Esophagus muscularis mucosa (tissue), 4 donors: ENCODE measurements around the gene STAP1. TPM values are rescaled to one million over a fixed set of nuclear protein-coding genes. Genes with fewer than 3 reads are reported as not detected.

Experiments used
- DNase-seq: peaks from one replicate; pipeline ENCODE4 v3.0.0-alpha.2; 2017; ENCODE audit errors: extremely low spot score
- H3K27ac ChIP-seq, 4 donors: fragments of 200-600 bp; sonication (generic); replicated peaks in 1 of 4; 1 replicate in 3 of 4; 2 replicates in 1 of 4; pipeline ENCODE4 v1.5.1; 2016 to 2019; ENCODE audit warnings: mild to moderate bottlenecking in 1 of 4
- H3K27me3 ChIP-seq, 4 donors: fragments of 200-600 bp; sonication (generic); one replicate each; pipeline versions ENCODE4 v1.5.1 to v1.6.0; 2016 to 2019
- H3K36me3 ChIP-seq, 4 donors: fragments of 200-600 bp; sonication (generic); one replicate each; pipeline ENCODE4 v1.5.1; 2016 to 2019
- H3K4me1 ChIP-seq, 4 donors: fragments of 200-600 bp; sonication (generic); one replicate each; pipeline ENCODE4 v1.5.1; 2016 to 2019
- H3K4me3 ChIP-seq, 4 donors: fragments of 200-600 bp; sonication (generic); 1 replicate in 2 of 4; 2 replicates in 2 of 4; pipeline ENCODE4 v1.5.1; 2016 to 2019; ENCODE audit warnings: mild to moderate bottlenecking in 4 of 4, moderate library complexity in 1 of 4
- H3K9me3 ChIP-seq, 4 donors: fragments of 200-600 bp; sonication (generic); 1 replicate in 3 of 4; 2 replicates in 1 of 4; pipeline ENCODE4 v1.5.1; 2016 to 2019
- EP300 ChIP-seq: sonication (generic); formaldehyde crosslinking; IDR thresholded peaks from one replicate; pipeline ENCODE4 v1.6.1; 2017; ENCODE audit warnings: antibody characterized with exemption
- POLR2A ChIP-seq: fragments of 450-650 bp; IDR thresholded peaks from one replicate; pipeline ENCODE4 v1.6.1; 2017; ENCODE audit warnings: antibody characterized with exemption, moderate library complexity, mild to moderate bottlenecking, low read depth
- POLR2AphosphoS5 ChIP-seq, 2 donors: sonication (generic); formaldehyde crosslinking; IDR thresholded peaks; one replicate each; pipeline ENCODE4 v1.6.1; 2017; ENCODE audit warnings: antibody characterized with exemption in 2 of 2
- WGBS: methylation state at CpG from one replicate; pipeline ENCODE4 v1.1.5; 2018; 5-methylcytosine and 5-hydroxymethylcytosine counted together
- intact Hi-C: fragments of 100-400 bp; cut with DNase I; formaldehyde crosslinking; loops from one replicate; pipeline ENCODE4 v1.15.1; 2023
- total RNA-seq, 4 donors: library from RNA; depleted of rRNA; stranded (reverse); fragments of >200 nt; gene quantifications; one replicate each; pipeline versions ENCODE4 v1.1.0 to v1.2.1, GENCODE V29; 2016
- TF ChIP-seq, protein P1 (sequence below), 3 experiments: fragments of 200-600 bp in 2 of 3; fragments of 450-650 bp in 1 of 3; sonication (generic) in 2 of 3; IDR thresholded peaks; one replicate each; pipeline ENCODE4 v1.5.1; 2017 to 2019; ENCODE audit warnings: antibody characterized with exemption in 3 of 3, mild to moderate bottlenecking in 2 of 3, moderate library complexity in 1 of 3

The STAP1 gene
- total RNA-seq, 4 donors from 2014 or later: 0.42 to 1.2 TPM; not detected in 2

GRCh38 chr4:67571975-67572374 lies 13.4 kb downstream of the STAP1 start:
- Histone ChIP-seq H3K9me3 (no peaks in the 10 kb centered on the region), H3K27ac (no peak overlapping the region), H3K36me3 (no peaks in the 10 kb centered on the region), H3K27me3 (no peaks in the 10 kb centered on the region), H3K4me3 (no peak overlapping the region), H3K4me1 (no peaks in the 10 kb centered on the region)
- 74% methylated on average over 1 of the region's 1 CpG for WGBS
- no peak for TF ChIP-seq EP300
- TF ChIP-seq, protein P1, sequence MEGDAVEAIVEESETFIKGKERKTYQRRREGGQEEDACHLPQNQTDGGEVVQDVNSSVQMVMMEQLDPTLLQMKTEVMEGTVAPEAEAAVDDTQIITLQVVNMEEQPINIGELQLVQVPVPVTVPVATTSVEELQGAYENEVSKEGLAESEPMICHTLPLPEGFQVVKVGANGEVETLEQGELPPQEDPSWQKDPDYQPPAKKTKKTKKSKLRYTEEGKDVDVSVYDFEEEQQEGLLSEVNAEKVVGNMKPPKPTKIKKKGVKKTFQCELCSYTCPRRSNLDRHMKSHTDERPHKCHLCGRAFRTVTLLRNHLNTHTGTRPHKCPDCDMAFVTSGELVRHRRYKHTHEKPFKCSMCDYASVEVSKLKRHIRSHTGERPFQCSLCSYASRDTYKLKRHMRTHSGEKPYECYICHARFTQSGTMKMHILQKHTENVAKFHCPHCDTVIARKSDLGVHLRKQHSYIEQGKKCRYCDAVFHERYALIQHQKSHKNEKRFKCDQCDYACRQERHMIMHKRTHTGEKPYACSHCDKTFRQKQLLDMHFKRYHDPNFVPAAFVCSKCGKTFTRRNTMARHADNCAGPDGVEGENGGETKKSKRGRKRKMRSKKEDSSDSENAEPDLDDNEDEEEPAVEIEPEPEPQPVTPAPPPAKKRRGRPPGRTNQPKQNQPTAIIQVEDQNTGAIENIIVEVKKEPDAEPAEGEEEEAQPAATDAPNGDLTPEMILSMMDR (IDR thresholded peaks at IDR 0.05): no peak
- TF ChIP-seq POLR2A: no peak
- TF ChIP-seq POLR2AphosphoS5 (IDR thresholded peaks at IDR 0.05): no peak
- intact Hi-C loops: no loop called here
- no peak for DNase-seq

- no peak overlapping the region for H3K27ac ChIP-seq
- no peaks in the 10 kb centered on the region for H3K27me3 ChIP-seq
- H3K36me3 ChIP-seq: no peaks in the 10 kb centered on the region
- H3K4me3 ChIP-seq: no peak overlapping the region
- no peaks in the 10 kb centered on the region for H3K9me3 ChIP-seq
- no peaks in the 10 kb centered on the region for H3K4me1 ChIP-seq
- DNase-seq: no peak
- TF ChIP-seq POLR2AphosphoS5 (IDR thresholded peaks at IDR 0.05) (no peak), POLR2A (no peak), EP300 (no peak)
- TF ChIP-seq, protein P1 (IDR thresholded peaks at IDR 0.05): no peak
- intact Hi-C loops: no loop called here
Measured at GRCh38 chr4:67573193-67573592, 14.7 kb downstream of the STAP1 start.

DNA sequence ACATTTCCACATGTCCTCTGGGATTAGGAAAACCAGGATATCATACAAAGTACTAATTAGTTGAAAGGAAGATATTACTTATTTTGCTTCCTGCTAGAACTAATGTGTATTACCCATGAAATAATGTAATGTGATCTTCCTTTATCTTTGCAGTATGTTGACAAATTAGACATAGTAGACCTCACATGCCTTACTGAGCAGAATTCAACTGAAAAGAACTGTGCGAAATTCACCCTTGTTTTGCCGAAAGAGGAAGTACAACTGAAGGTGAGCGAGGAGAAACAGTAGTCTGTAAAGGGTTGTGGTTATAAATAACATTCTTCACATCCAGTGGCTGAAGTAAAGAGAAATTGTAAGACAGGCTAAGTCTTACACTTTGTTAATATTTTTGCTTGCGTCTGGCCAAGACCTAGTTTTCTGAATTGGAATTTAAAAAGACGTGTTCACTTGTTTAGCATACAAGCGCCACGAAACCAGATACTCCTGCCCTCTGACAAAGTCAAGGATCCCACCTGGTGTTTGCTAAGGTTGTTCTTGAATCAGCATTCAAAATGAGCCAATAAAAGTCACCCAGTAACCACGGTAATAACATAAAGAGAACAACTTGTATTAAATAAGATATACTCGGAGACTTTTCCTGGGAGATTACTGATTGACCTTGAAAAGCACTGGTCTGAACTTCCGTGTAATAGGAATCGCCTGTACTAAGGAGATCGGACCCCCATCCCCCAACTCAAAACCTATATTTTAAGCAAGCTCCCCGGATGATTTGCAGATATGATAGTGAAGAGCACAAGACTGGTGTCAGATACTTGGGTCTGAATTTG lies 16.9 kb downstream of the STAP1 start:
- WGBS: 75% methylated on average over 13 of the region's 13 CpGs

GRCh38 chr4:67576059-67576466 lies 17.5 kb downstream of the STAP1 start:
- Histone ChIP-seq H3K27ac (no peak overlapping the region), H3K9me3 (no peaks in the 10 kb centered on the region), H3K4me1 (no peaks in the 10 kb centered on the region), H3K36me3 (no peaks in the 10 kb centered on the region), H3K4me3 (no peak overlapping the region), H3K27me3 (no peaks in the 10 kb centered on the region)
- intact Hi-C loops: no loop called here
- TF ChIP-seq, protein P1 (IDR thresholded peaks at IDR 0.05): no peak
- TF ChIP-seq POLR2A (no peak), EP300 (no peak), POLR2AphosphoS5 (IDR thresholded peaks at IDR 0.05) (no peak)
- no peak for DNase-seq
- 84% methylated on average over 4 of the region's 4 CpGs for whole genome bisulfite sequencing

More for the DNA sequence above, 16.9 kb downstream of the STAP1 start:
- Histone ChIP-seq H3K36me3 (no peaks in the 10 kb centered on the region), H3K27me3 (no peaks in the 10 kb centered on the region), H3K4me1 (no peaks in the 10 kb centered on the region), H3K9me3 (no peaks in the 10 kb centered on the region), H3K27ac (no peak overlapping the region), H3K4me3 (no peak overlapping the region)
- TF ChIP-seq POLR2A (no peak), EP300 (no peak), POLR2AphosphoS5 (IDR thresholded peaks at IDR 0.05) (no peak)
- intact Hi-C loops: no loop called here
- DNase-seq: no peak

DNA sequence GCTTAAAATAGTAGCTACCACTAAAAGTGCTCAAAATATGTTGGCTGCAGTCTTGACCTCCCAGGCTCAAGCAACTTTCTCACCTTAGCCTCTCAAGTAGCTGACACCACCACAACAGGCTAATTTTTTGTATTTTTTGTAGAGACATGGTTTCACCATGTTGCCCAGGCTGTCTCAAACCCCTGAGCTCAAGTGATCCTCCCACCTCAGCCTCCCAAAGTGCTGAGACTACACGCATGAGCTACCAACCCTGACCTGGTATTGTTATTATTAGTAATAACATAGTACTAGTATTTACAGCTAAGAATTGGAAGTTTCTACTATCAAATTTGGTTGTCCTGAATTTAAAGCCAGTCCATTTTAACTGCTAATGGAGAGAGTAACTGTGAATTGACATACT lies 18.0 kb downstream of the STAP1 start:
- no peaks in the 10 kb centered on the region for H3K27me3 ChIP-seq
- DNase-seq: no peak
- H3K4me1 ChIP-seq: no peaks in the 10 kb centered on the region
- H3K9me3 ChIP-seq: no peaks in the 10 kb centered on the region
- intact Hi-C loops: no loop called here
- WGBS: 89% methylated on average over 1 of the region's 1 CpG
- H3K27ac ChIP-seq: no peak overlapping the region
- TF ChIP-seq, protein P1 (IDR thresholded peaks at IDR 0.05): no peak
- no peak for TF ChIP-seq EP300
- TF ChIP-seq POLR2A: no peak
- TF ChIP-seq POLR2AphosphoS5 (IDR thresholded peaks at IDR 0.05): no peak
- no peak overlapping the region for H3K4me3 ChIP-seq
- H3K36me3 ChIP-seq: no peaks in the 10 kb centered on the region
